PFSK-1 (cell line): ENCODE data around the gene SPIN4.

Experiments used
- FOXP2 ChIP-seq: optimal IDR thresholded peaks from 2 replicates; pipeline ENCODE3; 2011; ENCODE audit warnings: borderline replicate concordance, control low read depth, inconsistent platforms; ENCODE audit not compliant: insufficient read depth; ENCODE audit errors: extremely low read length, extremely low read depth
- POLR2AphosphoS5 ChIP-seq: IDR thresholded peaks from 2 replicates; pipeline ENCODE4 v1.6.1; 2012; ENCODE audit warnings: low read depth, mild to moderate bottlenecking, control low read depth, low read length, moderate library complexity
- REST ChIP-seq, 2 experiments: IDR thresholded peaks; 2 replicates each; pipeline versions ENCODE4 v1.6.1 to v1.8.0; 2011 to 2012; ENCODE audit warnings: low read depth in 2 of 2, low read length in 2 of 2, control low read depth in 1 of 2, inconsistent platforms in 1 of 2, mild to moderate bottlenecking in 1 of 2, moderate library complexity in 1 of 2; ENCODE audit not compliant: insufficient read depth in 1 of 2
- SIN3A ChIP-seq: IDR thresholded peaks from 2 replicates; pipeline ENCODE4 v1.6.1; 2012; ENCODE audit warnings: mild to moderate bottlenecking, low read length, moderate library complexity, borderline replicate concordance; ENCODE audit not compliant: insufficient read depth
- TAF1 ChIP-seq: IDR thresholded peaks from 2 replicates; pipeline ENCODE4 v1.6.1; 2012; ENCODE audit warnings: low read length, control low read depth, borderline replicate concordance; ENCODE audit not compliant: insufficient read depth

SPIN4 gene

GRCh38 chrX:63350465-63350877 lies 661 bp downstream of the SPIN4 start:
- no peak for TF ChIP-seq TAF1
- no peak for TF ChIP-seq SIN3A
- no peak for TF ChIP-seq REST (IDR thresholded peaks at IDR 0.05; ENCODE audit: insufficient read depth in 1 of 2, low read depth in 2 of 2, low read length in 2 of 2)
- no peak for TF ChIP-seq FOXP2
- TF ChIP-seq POLR2AphosphoS5, result no peak

- TF ChIP-seq SIN3A (no peak), POLR2AphosphoS5 (no peak), REST (IDR thresholded peaks at IDR 0.05; ENCODE audit: insufficient read depth in 1 of 2, low read depth in 2 of 2, low read length in 2 of 2) (no peak), TAF1 (no peak), FOXP2 (no peak)
Measured at GRCh38 chrX:63349307-63349706, 1.8 kb downstream of the SPIN4 start.

- no peak for TF ChIP-seq REST (IDR thresholded peaks at IDR 0.05; ENCODE audit: insufficient read depth in 1 of 2, low read depth in 2 of 2, low read length in 2 of 2)
- TF ChIP-seq TAF1, result no peak
- no peak for TF ChIP-seq POLR2AphosphoS5
- TF ChIP-seq FOXP2, result no peak
- no peak for TF ChIP-seq SIN3A
Measured at GRCh38 chrX:63330681-63331080, 20.5 kb downstream of the SPIN4 start.

GRCh38 chrX:63327788-63328187 lies 23.3 kb downstream of the SPIN4 start:
- TF ChIP-seq SIN3A, result no peak
- no peak for TF ChIP-seq POLR2AphosphoS5
- no peak for TF ChIP-seq FOXP2
- no peak for TF ChIP-seq TAF1
- no peak for TF ChIP-seq REST (IDR thresholded peaks at IDR 0.05; ENCODE audit: insufficient read depth in 1 of 2, low read depth in 2 of 2, low read length in 2 of 2)

- no peak for TF ChIP-seq REST (IDR thresholded peaks at IDR 0.05; ENCODE audit: insufficient read depth in 1 of 2, low read depth in 2 of 2, low read length in 2 of 2)
- no peak for TF ChIP-seq POLR2AphosphoS5
- TF ChIP-seq SIN3A, result no peak
- TF ChIP-seq TAF1, result no peak
- no peak for TF ChIP-seq FOXP2
Measured at GRCh38 chrX:63299596-63299995, 51.5 kb downstream of the SPIN4 start.
